ENCODE data around the gene CCM2L.

Gene CCM2L

GRCh38 chr20:32010101-32010500 lies at the start of gene CCM2L:
Gene CCM2L, plus strand, starts transcription at chr20:32010438. Its CDS starts 17 bp downstream, at chr20:32010455.
- DNase-seq = no peak

DNA sequence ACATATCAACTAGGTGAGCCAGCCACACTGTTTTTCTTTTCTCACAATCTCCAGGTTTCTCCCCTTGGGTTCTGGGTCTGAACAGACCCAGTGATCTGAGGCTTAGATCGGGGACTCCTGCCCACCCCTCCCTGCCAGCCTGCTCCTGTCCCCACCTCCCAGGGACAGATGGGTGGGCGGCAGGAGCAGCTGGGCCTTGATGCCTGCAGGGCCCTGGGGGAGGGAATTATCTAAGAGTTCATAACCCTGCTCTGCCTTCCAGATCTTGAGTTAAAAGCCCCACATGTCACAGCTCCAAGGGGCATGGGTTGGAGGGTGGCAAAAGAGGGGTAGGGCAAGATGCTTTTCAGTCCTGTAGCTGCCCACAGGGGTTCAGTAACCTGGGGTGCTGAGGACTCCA lies 47.5 kb upstream of the CCM2L start:
- no peak for DNase-seq

DNA sequence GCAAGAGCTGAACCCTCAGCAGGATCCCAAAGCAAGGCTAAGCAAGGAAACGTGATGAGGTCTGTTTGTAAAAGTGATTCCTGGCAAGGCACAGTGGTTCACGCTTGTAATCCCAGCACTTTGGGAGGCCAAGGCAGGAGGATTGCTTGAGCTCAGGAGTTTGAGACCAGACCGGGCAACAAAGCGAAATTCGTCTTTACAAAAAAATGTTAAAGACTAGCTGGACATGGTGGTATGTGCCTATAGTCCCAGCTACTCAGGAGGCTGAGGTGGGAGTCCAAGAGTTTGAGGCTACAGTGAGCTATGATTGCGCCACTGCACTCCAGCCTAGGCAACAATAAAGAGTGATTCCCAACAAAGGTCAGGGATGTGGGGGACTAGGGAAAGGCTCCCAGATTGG lies 46.3 kb upstream of the CCM2L start:
- DNase-seq = no peak

- DNase-seq = no peak
Observed at GRCh38 chr20:31966991-31967655, 43.1 kb upstream of the CCM2L start.

GRCh38 chr20:31967830-31968249 lies 42.4 kb upstream of the CCM2L start, which contains the start of gene XKR7:
Gene XKR7, plus strand, starts transcription at chr20:31968151. Its CDS starts 25 bp downstream, at chr20:31968176.
- DNase-seq = no peak

GRCh38 chr20:31968291-31969126 lies 41.7 kb upstream of the CCM2L start:
- DNase-seq = peak; percentile 78

DNA sequence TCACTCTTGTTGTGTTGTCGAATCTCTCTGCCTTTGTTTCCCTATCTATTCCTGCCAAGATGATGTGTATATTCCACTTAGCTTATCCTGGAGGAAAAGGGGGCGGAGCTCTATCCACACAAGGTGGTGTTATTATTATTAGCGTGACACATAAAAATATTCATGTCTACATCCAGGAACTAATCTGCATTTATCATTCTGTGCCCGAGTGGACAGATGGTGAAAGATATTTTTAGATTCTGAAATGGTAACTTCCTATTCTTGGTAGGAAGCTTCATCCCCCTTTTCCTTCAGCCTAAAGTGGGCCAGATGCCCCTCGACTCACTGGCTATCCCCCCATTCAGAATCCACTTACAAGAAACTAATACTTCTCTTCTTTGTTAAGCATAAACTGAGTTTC lies 40.2 kb upstream of the CCM2L start:
- DNase-seq = no peak

- DNase-seq = no peak
Observed at GRCh38 chr20:31972471-31973021, 37.7 kb upstream of the CCM2L start.

DNA sequence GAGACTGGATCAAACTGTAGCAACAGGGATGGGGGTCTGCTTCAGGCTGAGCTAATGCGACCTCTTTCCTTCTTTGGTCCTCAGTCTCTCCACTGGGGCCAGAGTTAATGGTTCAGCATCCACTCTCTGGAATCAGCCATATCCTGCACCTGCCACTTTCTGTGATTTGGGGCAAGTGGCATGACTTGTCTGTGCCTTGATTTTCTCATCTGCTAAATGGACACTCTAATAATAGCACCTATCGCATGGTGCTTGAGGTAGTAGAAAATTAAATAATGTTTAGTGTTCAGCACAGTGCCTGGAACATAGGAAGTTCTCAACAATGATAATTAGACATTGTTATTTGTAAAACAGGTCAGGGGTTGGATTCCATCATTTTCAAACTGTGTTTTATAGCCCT lies 35.9 kb upstream of the CCM2L start:
- no peak for DNase-seq

DNA sequence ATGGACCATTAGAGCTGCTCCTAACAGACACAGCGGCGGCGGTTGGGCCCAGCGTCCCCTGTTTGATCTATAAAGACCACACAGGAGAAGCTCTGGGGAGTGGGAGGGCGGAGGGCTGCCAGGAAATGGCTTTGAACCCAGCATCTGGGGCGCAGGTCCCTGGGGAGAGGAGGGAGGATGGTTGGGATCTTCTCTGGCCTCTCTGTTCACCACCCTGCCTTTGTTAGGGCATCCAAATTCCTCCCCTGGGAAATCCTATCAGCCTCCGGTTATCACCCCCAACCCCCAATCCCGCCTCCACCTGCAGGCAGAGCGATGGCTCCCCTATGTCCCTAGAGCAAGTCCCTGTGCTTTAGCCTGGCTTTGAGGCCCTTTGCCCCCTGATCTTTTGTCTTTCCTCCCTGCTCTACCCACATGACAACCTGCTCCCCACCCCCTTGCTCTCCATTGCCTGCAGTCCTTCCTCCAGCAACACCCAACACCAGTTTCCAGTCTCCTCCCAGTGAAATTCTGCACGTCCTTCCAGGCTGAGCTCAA lies 35.2 kb upstream of the CCM2L start:
- DNase-seq = no peak

GRCh38 chr20:31975874-31976273 lies 34.4 kb upstream of the CCM2L start:
- DNase-seq = no peak

- DNase-seq = no peak
Observed at GRCh38 chr20:31977080-31977479, 33.2 kb upstream of the CCM2L start.

DNA sequence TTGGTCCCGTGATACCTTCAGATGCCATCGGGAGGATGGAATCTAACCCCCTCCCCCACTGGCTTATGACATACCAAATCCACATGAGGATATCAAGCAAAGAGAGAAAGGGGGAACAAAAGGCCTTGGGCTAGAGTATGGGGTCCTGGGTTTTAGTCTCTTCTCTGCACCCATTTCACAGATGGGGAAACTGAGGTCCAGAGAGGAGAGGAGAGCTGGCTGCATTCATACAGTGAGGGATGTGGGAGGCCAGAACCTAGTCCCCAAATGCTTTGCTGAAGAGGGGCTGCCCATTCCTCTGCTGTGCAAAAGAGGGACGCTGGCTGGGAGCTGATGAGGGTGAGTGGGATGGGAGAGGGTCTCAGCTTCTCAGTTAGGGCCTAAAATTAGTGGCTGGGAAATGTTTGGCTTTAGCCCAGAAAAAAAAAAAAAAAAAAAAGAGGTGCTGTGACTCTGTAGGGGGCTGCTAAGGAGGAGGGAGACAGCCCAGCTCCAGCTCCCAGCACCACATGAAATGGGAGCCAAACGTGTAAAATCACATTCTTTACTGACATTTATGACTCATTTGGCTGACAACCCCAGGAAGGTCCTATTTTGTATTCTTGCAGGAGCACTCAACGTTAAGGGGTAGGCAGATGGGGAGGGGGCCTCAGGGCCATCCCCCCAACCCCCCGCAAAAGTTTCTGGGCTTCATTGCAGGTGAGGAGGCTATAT lies 30.4 kb upstream of the CCM2L start:
- DNase-seq = no peak

DNA sequence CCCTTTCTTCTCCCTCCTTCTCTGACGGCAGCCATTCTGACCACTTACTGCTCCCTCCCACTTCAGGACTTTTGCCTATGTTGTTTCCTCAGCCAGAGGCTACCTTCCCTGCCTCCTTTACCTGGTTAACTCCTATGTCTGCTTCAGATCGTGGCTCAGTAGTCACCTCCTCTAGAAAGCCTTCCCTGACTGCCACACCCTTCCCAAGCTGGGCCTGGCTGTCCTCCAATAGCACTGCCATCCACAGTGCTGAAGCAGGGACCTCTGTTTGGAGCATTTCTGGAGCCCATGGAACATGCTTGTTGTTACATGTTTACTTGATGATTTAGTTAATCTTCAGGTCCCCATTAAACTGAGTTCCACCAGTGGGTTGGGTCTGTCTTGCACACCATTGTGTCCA lies 28.5 kb upstream of the CCM2L start:
- DNase-seq = no peak

GRCh38 chr20:31984981-31985471 lies 25.2 kb upstream of the CCM2L start:
- no peak for DNase-seq

DNA sequence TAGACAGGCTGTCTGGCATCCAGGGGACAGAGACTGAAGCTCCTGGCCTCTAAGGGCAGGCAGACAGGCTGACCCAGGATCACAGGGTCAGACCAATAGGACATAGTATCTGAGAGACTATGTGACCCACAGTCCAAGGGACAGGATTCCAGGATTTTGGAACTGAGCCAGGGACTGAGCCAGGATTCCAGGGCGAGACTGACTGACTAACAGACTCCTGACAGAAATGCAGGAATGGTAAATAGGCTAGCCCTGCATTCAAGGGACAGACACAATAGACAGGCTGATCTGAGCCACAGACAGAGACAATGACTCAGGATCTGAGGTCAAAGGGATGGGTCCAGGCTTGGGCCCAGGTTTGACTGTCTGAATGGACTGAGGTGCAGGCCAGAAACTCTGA lies 22.5 kb upstream of the CCM2L start:
- DNase-seq = no peak

DNA sequence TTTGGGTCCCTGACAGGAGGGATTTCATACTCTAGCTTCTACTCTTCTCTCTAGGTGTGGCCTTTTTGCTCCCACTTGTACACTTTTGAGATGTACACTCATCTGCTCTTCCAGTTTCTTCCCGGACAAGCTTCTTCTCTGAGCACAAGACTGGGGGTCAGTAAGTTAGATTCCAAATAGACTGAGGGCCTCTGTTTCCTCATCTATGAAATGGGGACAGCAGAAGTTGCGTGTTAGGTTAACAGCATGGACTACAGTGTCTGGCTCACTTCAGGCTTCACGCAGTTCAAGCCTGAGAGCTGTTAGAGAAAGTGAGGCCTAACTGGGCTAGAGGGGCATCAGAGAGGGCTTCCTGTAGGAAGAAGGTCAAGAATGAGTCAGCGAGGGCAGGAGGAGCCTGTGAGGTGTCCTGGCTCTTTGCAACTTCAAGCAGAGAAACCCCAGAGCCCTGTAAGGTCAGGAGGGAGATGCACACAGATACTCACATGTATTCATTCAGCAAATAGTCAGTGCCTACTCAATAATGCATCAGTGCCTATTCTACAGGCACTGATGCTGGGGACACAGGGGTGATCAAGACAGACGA lies 21.7 kb upstream of the CCM2L start:
- DNase-seq = no peak

GRCh38 chr20:31989030-31989645 lies 21.1 kb upstream of the CCM2L start:
- no peak for DNase-seq

DNA sequence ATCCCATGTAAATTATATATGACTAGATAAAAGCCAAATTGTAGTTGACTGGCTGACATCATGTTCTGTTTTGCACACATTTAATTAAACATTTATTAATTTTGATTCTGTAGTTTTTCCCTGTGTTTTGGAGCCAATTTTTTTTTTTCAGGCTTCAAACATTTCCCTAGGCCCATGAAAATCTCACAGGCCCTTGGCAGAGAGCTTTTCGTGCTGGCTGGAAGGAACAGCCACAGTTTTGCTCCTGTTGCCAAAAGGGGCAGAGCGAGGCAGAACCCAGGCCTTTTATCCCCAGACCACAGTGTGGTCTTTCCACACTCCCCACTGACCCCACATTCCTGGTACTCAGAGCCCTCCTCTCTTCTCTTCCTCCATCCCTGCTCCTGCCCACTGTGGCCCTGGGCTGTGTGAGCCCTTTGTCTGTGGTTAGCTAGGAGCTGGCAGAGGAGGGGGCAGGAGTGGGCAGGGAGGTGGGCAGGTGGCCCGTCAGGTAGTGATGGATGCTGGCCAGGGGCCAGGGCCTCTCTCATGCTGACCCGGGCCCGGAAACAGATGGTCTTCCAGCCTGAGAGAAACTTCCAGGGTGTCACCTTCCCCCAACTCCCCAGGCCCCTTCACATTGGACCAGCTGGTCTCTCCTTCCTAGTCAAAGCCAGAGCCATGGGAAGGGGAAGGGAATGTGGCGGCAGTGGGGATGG lies 19.4 kb upstream of the CCM2L start:
- no peak for DNase-seq

DNA sequence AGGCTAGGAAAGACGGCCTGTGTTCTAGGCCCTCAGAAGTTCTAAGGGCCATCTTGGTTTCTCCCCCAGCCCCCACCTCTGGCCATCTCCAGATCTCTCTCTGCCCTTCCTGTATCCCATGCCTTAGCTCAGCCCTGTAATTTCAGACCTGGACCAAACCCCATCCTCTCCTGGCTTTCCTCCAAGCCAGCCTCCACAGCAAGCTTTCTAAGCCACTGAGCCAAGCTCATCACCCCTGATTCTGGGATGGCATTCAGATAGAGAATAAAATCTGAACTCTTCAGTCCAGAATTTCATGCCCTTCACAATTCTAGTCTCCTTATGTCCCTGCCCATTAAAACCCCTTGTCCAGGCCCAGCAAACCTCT lies 18.9 kb upstream of the CCM2L start:
- DNase-seq = no peak

- DNase-seq = no peak
Observed at GRCh38 chr20:31992086-31992485, 18.2 kb upstream of the CCM2L start.
